EL (cell line): ENCODE results near the gene RCN2.

Experiments
- DNase-seq: peaks from one replicate; pipeline ENCODE4 v3.0.0-alpha.2; 2016

The RCN2 gene

DNA sequence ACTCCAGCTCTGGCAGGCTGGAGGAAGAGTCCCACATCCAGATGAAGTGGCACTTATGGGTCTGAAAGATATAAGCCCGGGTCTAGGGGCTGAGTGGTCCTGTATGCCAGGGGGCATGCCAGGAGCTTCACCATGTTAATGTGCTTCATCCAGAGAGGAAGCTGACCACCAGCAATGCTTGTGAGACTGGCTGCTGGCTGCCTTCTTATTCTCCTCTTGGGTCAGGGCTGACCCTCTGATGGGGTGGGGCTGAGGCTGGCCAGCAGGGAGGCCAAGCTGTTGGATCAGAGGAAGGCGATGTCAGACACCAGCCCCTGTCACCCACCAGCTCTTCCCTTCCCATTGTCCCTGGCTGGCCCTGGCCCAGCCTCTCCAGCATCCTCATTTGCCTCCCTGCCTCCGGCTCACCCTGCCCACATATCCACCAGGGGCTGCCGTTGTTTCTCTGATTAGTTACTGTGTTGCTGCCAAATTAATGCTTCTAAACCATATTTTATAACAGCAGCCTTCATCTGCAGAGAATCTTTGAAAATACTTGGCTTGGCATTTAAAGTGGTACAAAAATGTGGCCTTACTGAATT, 43.0 kb downstream of the RCN2 start:
- no peak for DNase-seq

DNA sequence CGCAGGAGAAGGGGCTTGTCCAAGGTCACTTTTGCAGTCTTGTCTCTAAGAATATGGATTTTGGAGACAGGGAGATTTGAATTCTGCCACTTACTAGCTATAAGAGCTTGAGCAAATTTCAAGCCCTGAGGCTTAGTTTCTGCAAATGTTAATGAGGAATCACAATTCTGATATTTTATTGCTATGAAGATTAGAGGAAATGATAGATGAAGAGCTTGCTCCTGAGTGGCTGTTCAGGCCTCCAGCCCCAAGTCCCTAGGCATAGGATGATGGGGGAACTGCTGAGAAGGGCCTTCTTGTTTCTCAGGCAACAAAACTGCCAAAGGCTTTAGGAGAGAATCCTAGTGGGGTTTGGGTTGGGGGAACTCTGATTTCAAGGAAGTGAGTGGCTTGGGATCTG, 44.6 kb downstream of the RCN2 start:
- no peak for DNase-seq

DNA sequence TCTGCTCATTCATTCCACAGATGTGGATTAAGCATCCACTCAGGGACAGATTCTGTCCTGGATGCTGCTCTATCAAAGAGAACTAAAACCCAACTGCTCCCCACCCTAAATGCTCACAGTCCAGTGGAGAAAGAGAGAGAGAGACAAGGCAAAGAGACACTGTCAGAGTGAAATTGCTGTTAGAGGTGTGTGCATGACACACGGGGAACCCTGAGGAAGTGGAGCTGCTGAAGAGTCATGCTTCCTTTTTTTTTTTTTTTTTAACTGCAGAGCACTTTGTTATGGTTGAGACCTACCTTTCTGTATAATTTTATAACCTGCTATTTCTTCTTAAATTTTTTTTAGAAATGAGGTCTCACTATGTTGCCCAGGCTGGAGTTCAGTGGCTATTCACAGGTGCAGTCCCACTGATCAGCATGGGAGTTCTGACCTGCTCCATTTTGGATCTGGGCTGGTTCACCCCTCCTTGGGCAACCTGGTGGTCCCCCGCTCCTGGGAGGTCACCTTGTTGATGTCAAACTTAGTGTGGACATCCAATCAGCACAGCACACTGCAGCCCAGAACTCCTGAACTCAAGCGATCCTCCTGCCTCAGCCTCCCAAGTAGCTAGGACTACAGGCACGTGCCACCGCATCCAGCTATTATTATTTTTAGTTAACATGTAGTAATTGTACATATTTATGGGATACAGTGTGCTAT, 45.2 kb downstream of the RCN2 start:
- DNase-seq = no peak

DNA sequence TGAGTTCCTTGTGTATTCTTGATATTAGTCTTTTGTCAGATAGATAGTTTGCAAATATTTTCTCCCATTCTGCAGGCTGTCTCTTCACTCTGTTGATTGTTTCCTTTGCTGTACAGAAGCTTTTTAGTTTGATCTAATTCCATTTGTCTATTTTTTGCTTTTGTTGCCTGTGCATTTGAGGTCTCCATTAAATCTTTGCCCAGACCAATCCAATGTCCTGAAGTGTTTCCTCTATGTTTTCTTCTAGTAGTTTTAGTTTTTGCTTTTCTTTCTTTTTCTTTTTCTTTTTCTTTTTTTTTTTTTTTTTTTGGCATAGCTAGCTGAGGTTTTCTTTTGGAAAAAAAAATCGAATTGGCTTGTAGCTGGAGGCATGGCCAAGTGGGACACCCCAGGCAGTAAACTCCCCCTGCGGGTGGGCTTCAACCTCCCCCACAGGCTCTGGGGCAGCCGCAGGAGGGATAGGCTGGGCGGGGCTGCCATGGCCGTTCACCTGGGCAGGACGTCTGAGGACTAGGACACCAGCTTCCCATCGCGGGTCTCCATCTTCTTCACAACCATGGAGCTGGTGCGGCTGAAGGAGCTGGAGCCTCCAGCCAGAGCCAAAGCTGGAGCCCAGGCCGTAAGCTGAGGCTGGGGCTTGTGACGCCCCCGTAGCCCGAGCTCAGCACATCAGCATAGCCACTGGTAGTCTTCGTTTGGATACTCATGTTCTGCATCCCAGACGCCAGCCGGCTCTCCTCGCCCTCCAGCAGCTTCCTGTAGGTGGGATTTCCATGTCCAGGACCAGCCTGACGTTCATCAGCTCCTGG, 47.2 kb downstream of the RCN2 start:
- DNase-seq = no peak

DNA sequence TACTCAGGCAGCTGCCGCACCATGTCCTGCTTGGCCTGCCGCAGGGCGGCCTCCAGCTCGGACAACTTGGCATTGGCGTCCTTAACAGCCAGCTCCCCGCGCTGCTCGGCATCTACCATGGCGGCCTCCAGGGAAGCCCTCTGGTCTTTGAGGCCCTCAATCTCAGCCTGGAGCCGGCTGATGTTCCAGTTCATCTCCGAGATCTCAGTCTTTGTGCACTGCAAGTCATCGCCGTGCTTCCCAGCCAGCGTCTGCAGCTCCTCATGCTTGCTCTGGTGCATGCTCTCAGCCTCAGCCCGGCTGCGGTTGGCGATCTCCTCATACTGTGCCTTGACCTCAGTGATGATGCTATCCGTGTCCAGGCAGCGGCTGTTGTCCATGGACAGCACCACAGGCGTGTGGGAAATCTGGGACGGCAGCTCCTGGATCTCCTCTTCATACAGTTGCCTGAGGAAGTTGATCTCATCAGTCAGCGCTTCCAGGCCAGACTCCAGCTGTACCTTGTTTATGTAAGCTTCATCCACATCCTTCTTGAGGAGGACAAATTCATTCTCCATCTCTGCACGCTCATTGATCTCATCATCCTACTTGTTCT, 47.9 kb downstream of the RCN2 start:
- no peak for DNase-seq

DNA sequence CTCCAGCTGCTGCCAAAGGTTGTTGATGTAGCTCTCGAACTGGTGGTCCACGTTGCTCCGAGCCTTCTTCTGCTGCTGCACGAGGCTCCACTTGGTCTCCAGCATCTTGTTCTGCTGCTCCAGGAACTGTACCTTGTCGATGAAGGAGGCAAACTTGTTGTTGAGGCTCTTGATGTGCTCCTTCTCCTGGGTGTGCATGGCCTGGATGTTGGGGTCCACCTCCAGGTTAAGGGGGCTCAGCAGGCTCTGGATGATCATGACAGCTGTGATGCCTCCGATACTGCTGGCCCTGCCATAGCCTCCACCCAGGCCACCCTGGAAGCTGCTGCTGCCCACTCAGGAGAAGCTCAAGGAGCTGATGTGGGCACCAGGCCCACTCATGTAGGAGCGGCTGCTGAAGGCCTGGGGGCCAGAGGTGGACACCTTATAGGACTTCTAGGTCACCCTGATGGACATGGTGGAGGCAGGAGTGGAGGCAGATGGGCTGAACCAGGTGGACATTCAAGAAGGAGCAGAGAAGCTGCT, 48.5 kb downstream of the RCN2 start:
- DNase-seq = no peak

DNA sequence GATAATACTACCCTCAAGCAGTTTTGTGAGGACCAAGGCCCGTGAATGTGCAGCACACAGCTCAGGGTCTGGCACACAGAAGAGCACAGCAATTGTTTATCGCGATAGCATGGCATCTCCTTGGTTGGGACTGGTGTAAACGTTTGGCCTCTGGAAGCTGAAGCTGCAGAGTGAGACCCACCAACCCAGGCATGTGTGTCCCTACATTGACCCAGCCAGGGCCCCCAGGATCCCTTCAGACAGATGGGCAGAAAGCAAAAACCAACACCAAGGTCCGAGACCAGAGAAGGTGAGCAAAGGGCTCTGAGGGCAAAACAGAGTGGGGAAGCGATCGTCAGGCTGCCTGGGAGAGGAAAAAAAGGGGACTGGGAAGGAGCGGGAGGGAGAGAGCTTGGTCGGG, 50.8 kb downstream of the RCN2 start:
- no peak for DNase-seq

DNA sequence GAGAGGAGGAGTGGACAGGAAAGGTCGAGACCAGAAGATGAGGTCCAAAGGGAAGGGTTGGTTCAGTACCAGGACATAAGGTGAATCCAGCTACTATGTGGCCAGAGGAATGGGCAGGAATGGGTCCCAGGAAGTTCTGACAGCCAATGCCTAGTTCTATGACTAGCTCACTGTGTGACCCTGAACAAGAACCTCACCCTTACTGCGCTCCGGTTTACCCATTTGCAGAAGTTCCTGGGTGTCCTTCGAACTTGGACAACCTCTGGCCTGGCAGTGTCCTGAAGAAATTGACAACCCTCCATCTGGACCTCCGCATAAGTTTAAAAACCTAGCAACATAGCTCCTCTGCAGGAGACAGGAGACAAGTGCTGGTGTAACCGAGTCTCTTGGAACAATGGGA, 51.2 kb downstream of the RCN2 start:
- no peak for DNase-seq

DNA sequence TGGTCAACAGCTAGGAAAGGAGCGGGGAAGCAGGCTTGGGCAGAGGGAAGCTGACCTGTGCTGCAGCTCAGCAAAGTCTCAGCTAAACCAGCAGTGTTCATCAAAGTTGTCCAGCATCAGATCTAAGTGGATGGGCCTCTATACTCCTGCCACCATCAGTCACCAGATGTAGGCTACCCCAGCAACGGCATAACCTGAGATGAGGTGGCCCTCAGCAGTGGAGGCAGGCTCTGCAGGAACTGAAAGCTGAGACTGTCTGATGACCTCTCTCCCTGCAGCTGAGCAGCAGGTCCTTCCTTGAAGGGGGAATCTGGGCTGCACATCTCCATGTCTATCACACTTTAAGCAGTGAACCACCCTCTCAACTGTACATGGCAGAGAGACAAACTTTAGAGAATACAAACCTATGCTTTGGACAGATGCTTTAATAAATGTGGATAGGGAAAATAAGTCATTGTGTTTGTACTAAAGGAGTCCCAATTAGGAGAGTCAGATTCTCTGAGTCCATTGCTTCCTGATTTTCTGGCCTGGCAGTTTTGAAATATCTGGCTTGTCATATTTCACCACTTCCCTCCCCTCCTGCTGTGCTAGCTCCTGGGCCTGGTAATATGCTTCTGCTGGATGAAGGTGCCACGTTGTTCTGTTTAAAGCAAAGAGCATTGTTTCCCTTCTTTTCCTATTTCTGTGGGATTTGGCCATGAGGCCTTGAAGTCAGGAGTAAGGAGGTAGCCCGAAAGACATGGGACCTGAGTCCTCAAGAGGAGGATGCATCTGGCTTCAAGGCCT, 52.2 kb downstream of the RCN2 start:
- no peak for DNase-seq

DNA sequence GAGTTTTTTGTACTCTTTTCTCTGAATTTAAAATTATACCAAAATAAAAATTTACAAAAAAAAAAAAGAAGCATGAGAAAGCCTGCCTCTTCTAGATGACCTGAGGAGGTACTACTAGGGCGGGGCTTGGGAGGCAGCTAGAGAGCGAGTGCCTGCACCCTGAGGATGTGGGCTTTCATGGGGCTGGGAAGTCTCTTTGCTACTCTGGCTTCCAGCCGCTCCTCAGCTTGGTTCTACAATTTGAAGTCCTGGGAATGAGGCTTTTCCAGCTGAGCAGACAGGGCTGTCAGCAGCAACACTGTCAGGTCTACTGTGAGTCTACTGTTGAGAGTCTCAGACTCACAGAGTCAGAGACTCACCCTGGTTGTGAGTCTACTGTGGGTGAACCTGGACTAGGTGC, 55.2 kb downstream of the RCN2 start:
- no peak for DNase-seq

DNA sequence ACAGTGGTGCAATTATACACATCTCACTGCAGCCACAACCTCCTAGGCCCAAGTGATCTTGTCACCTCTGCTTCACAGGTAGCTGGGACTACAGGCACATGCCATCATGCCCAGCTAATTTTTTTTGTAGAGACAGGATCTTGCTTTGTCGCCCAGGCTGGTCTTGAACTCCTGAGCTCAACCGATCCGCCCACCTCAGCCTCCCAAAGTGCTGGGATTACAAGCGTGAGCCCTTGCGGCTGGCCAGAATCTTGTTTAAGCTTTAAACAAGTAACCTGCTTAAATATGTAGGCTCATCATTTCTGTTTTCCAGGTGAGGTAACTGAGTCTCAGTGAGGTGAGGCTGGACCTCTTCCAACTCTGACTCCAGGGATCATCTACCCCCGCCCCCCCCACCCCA, 55.7 kb downstream of the RCN2 start:
- no peak for DNase-seq

DNA sequence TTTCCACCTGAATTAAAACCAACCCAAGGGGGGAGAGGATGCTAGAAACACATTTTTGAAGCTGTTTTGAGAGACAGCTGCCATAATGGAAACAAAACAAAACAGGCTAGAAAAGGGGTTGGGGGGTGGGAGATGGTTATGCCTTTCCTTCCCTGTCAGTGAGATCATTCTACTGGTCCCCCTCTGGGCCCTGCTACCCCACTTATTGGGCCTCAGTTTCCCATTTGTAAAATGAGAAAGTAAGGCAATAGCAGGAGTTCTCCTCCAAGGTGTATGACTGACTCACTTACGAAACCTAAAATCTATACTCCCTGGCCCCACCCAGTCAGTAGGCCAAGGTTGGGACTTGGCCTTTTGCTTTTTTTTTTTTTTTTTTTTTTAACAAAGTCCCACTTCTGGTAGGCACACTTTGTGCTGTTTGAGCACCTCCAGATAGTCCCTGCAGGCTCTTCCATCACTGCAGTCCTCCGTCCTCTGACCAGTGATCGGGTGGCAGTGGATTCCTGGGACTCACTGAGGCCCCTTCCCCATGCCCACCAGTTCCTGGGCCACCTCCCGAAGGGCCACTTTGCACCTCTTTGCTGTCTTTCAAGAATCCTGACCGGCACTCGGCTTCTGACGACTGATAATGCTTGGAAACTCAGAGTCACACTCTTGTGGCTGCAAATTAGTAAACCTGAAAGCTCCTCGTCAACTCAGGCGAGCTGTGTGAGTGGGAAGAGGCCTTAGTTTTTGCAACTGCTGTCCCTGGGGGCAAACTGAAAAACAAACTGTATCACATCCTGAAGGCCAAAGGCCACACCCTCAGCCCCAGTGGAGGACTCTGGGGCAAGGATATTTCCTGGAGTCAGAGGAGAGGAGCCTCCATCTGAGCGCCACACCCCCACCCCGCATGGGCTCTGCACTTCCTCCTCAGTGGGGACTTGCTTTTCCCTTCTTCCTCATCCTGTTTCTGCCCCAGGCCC, 56.6 kb downstream of the RCN2 start:
- DNase-seq = no peak

DNA sequence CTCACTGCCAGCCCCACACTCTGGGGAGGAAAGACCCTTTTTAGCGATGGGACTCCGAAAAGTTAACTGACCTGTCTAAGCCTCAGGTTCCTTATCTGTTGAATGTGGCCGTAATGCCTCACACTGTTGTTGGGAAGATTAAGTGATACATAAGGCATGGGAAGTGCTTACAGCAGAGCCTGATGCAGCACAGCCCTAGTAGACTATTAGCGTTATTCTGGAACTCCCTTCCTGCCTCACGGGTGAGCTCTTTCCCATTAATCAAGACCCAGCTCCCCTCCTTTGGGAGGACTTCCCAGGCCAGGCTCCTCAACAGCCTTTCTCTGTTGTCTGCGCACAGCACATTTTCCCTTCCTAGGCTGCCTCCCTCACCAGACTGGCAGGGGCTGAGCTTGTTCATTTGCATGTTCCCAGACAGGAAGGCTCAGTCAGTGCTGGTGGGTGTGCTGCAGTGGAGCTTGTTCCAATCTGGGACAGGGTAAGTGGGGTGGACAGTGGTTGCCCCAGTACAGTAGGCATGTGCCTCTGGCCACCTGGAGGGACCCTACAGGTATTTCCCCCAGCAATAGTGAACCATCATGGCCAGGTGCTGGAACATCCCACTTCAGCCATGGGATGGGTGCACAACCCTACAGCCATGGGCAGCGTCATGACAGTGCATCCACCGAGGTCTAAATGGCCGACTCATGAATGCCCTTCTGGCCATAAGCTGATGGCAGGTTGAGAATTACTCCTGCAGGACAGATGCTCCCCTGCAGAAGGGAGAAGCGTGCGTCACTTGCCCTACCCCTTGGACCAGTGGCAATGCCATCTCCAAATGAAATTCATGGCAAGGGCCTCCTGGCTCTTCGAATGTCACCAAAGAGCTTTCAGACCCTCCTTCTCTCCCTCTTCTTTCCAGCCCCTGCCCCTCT, 57.6 kb downstream of the RCN2 start:
- no peak for DNase-seq

DNA sequence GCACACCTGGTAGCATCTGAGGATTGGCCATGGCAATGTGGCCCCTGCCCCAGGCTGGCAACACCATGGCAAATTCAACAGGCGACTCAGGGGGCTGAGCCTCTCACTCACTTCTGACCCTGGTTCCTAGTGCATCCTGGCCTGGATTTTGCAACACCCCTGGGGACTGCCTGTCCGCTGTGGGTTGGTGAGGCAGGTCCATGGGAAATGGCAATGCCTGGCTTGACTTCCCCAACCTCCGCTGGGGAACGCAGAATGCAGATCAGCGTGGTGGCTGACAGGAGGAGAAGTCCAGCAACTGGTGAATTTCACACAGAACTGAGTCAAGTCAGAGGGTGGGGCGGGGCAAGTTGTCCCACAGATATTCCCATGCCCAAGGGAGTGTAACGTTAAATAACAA, 59.5 kb downstream of the RCN2 start:
- no peak for DNase-seq

DNA sequence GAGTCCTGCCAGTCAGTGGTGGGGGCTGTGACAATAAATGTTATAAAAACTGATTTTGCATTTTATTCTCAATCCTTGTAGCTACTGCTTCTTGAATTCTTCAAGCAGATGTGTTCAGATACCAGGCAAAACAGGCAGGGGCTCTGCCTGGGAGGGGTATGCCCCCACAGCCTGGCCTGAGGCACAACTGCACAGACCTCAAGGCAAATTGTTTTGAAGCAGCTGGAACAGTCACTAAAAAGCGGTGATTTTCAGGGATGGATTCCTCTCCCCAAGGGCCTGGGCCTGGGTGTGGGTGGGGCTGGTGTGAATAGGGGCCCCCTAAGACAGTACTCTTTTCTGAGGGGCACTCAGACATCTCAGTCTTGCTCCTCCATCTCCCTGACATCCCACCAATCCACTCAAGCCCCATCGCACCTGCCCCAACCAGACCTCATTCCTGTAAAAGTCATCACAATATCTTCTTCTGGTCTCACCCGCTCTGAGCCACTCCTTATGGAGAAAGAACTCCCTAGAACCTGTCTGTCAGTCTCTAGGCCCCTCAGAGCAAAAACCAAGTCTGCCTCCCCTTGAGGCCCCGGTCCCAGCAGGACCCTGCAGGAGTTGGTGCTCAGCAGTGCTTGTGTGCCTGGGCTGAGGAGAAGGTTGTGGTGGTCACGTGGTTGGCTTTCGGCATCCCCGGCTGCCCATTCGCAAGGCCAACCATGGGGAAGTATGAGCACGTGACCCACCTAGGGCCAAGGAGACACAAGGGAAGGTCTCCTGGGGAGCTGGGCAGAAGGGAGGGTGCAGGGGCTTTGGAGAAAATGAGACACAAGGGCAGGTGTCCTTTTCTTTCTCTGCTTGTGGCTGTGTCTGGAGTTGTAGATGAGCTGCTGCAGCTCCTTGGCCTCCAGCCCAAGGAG, 60.4 kb downstream of the RCN2 start:
- DNase-seq = no peak

DNA sequence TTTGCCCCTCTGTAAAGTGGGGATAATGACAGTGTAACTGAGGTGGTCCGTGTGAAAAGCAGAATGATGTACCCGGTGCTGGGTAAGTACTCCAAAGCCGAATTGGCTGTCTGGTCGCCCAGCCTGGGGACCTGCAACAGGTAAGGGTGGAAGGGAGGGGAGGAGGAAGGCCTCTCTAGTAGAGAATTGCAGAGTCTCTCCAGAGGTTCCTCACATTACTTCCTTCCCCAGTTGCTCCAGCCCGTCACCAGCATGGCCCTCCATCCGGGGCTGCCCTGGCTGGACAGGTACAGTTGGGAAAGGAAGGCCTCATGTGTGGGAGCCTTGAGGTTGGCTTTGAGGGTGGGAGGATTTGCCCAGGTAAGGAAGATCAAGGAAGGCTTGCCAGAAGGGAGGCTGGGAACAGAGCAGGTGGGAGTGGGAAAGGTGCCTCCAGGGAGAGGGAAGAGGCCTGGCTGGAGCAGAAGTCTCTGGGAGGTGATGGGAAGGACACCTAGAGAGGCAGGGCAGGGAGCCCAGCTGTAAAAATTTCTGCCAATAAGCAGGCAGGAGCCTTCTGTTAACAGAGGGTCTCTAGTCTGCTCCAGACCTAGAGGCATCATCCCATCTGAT, 61.7 kb downstream of the RCN2 start:
- DNase-seq = no peak

DNA sequence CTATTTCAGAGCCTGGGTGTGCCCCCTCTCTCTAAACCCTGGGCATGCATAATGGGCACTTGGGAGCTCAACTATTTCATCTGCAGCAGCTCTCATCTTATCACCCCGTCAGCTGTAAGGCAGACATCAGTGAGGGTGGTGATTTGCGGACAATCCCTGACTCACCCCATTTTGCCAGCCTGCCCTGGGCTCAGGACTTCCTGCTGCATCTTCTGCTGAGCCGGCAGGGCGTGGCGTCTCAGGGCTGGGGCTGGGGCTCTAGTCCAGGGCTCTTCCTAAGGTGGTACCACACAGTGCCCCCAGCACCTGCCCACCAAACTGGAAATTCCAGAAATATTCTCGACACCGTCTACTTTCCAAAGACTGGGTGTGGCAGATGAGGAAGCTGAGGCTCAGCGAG, 62.5 kb downstream of the RCN2 start:
- peak; percentile 9 for DNase-seq

DNA sequence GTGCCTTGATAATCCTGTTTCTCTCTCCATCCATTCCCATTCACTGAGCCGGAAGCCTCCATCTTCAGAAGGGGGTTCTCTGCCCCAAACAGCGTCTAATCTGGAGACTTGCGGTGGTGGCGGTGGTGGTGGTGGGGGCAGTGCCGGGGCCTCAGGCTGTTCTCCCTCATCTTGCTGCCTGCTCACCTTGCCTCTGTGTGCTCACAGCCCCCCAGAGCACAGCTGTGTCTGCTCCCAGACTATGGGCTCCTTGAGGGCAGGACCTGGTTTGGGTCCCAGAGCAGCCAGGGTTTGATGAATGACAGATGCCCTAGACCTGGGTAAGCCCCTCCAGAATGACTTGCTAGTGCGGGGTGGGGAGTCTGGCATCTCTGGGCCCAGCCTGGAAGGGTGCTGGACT, 62.9 kb downstream of the RCN2 start:
- no peak for DNase-seq
